NCI-H345 (cell line): ENCODE data around the gene NOC3L.

Experiments
- DNase-seq: peaks from one replicate; lab custom pipeline; 2025; lab: John Stamatoyannopoulos, UW

The NOC3L gene

GRCh38 chr10:94303929-94304328, 58.8 kb downstream of the NOC3L start:
- no peak for DNase-seq

GRCh38 chr10:94300042-94300441, 62.7 kb downstream of the NOC3L start:
- DNase-seq, result no peak

GRCh38 chr10:94299417-94299816, 63.3 kb downstream of the NOC3L start:
- DNase-seq, result no peak

GRCh38 chr10:94294168-94294567, 68.6 kb downstream of the NOC3L start:
- no peak for DNase-seq

- no peak for DNase-seq
Measured at GRCh38 chr10:94293354-94293753, 69.4 kb downstream of the NOC3L start.

- no peak for DNase-seq
Measured at GRCh38 chr10:94292434-94293090, 70.2 kb downstream of the NOC3L start.

GRCh38 chr10:94288361-94289101, 74.2 kb downstream of the NOC3L start:
- no peak for DNase-seq

- DNase-seq, result no peak
Measured at GRCh38 chr10:94287336-94287735, 75.4 kb downstream of the NOC3L start.

- DNase-seq, result no peak
Measured at GRCh38 chr10:94286901-94287300, 75.8 kb downstream of the NOC3L start.

- DNase-seq, result no peak
Measured at GRCh38 chr10:94285271-94285670, 77.5 kb downstream of the NOC3L start.
